Suppressor macrophage (primary cell): Measurements from ENCODE around the gene PRICKLE3.

Experiments used
- DNase-seq, 4 experiments: peaks; one replicate each; pipeline ENCODE4 v3.0.0-alpha.2; 2020 to 2022

Gene PRICKLE3

GRCh38 chrX:49206543-49206942 lies 20.4 kb upstream of the PRICKLE3 start:
- DNase-seq: no peak

GRCh38 chrX:49205443-49205842 lies 19.3 kb upstream of the PRICKLE3 start:
- DNase-seq: no peak

DNA sequence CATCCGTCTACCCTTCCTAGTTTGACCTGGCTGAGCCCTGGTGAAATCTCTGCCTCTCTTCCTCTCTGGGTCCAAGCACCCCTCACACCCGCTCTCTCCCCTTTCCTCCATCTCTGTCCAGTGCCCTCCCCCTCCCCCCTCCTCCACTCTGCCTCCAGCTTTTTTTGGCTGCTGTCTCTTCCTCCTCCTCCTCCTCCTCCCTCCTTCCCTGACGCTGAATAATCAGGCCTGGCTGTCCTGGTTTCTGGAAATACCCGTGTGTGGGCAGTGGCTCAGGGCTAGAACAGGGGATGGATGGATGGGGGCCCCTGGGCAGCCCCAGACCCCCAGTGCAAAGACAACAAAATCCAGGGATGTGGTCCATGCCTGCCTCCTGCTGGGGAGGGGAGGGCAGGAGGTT lies 18.5 kb upstream of the PRICKLE3 start:
- no peak for DNase-seq

GRCh38 chrX:49204017-49204416 lies 17.8 kb upstream of the PRICKLE3 start:
- DNase-seq: no peak

GRCh38 chrX:49203536-49203935 lies 17.4 kb upstream of the PRICKLE3 start:
- DNase-seq: no peak

DNA sequence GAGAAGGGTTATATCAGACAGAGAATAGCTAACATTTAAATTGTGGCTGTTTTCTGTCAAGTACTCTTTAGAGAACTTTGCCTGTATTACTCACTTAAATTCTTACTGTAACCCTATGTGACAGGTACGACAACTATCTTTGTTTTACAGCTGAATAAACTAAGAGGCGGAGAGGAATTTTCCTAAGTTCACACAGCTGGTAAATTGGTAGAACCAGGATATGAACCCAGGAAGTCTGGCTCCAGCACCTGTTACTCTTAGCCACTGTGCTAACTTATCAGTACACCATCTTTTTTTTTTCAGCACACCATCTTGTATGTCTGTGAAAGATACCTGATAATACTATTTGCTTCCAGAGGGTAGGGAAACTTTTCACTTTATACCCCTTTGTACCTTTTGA lies 15.8 kb upstream of the PRICKLE3 start:
- no peak for DNase-seq

DNA sequence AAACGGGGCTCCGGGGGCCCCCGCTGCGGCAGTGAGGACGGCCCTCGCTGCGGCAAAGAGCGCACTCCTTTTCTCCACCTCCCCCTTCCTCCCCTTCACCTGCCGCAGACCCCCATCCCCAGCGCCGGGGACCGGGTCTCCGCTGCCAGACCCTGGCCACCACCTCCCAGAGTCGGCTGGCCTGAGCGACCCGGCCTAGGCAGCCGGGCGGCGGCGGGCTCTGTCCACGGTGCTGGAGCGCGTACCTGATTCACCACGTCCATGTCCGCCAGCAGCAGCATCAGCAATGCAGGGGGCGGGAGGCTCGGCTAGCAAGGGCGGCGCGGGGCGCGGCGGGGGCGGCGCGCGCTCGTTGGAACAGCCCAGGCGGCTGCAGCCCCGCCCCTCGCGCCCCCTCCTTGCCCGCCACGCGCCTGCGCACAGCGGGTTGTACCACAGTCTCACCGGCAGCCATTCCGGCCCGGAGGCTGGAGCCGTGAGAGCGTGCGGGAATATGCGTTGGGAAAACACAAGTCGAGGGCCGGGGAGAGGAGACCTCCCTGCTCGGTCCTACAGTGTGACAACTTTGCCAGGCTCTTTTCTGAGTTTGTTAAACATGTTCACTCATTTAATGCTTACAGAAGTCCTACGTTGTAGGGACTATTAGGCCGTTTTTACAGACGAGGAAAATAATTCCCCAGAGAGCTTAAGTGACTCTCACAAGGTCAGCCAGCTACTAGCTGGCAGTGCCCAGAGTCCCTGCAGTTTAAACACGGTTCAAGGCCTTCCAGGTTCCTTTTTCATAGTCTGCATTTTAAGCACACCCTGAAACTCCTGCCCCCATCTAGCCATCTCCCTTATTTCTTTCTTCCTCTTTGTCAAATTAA lies 14.0 kb upstream of the PRICKLE3 start, which contains the start of gene SYP:
Gene SYP, minus strand, starts transcription at position 288 of the 866 bp plus-strand sequence. Its CDS starts 7 bp downstream, at position 281.
- DNase-seq: peak; percentile 85 to 92 (median 88)

- DNase-seq: no peak
Observed at GRCh38 chrX:49199315-49199595, 13.1 kb upstream of the PRICKLE3 start.

DNA sequence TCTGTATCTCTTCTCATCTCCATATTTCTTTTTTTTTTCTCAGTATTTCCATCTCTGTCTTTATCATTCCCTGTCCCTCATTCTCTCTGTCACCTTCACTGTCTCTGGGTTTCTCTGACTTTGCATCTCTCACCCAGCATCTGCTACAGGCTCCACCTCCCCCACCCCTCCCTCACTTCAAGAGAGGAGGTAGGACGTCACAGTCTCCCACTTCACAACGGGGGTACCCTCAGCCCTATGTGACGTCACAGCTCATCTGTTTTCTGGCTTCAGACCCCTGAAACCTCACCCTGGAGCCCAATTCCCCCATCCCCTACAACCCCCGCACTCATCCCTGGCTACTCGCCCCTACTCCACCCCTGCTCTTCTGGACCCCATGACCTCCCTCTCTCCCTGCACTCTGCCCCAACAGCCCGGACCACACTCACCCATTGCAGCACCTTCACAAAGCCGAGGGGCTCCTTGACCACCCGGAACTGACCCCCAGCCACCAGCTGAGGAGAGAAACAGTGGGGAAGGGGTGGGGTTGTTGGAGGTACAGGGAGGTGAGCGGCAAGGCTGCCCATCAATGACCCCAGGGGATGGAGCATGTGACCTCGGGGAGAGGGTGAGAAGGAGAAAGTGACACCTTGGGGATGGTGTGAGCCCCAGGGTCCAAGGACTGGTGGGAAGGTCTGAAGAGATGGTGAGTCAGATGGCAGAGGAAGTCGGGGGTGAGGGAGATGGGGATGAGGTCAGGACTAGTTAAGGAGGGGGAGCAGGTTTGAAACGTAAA lies 12.6 kb upstream of the PRICKLE3 start:
- DNase-seq: no peak

- DNase-seq: no peak
Observed at GRCh38 chrX:49197543-49198087, 11.4 kb upstream of the PRICKLE3 start.

DNA sequence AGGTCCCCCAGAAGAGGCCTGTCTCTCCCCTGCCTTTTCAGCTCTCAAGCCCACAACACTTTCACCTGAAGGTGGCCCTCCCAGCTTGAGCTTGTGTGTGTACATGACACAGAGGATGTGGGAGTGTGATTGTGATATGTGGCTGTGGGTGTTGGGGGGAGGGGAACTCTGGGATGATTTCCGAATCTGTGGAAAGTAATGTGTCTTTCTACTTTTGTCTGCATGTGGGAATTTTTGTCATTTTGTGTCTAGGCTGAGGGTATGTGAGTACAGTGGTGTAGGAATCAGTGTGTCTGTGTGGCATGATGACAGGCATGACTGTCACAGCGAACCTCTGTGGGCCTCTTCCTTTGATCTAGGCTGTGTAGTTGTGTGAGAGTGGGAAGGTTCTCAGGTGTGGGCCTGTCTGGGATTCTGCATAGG lies 7.4 kb upstream of the PRICKLE3 start:
- DNase-seq: no peak

DNA sequence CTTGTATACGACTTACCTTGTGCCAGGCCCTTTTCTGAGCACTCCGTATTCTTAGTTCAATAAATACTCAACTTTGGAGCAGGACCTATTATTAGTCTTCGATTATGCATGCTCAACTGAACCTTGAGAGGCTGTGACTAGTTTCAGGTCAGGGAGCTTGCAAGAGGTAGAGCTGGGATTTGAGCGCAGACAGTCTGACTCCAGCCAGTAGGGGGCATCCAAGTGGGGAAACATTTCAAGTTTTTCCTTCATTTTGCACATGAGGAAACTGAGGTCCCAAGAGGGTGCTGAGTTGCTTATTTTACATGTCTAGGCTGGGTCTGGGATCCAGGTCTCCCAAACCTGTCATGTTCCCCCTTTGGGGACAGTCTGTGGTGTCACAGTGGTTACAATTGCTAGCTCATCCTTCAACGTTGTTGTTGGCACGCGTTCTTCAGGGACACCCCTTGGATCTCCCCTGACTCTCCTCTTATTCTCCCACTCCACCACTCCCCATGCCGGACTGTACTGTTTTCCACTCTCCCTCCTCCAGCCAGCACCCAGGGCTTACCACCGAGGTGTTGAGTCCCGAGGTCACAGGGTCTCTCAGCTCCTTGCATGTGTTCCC lies 6.7 kb upstream of the PRICKLE3 start:
- peak in 3 of 4 experiments; percentile 34 to 59 (median 54) for DNase-seq

DNA sequence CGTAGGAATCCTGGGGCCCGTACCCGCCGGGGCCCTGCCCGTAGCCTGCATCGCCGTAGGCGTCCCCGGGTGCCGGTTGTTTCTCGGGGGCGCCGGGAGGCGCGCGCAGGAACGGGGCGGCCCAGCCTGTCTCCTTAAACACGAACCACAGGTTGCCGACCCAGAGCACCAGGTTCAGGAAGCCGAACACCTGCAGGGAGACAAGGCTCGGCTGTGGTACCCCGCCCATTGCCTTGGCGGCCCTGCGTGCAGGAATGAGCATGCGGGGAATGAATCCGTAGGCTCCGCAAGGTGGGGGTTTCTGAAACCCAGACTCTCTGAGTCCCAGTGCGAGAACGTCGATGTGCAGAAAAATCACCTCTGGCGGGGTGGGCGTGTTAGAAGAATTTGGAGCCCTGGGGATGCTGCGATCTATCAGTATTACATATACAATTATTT lies 5.4 kb upstream of the PRICKLE3 start:
- no peak for DNase-seq

DNA sequence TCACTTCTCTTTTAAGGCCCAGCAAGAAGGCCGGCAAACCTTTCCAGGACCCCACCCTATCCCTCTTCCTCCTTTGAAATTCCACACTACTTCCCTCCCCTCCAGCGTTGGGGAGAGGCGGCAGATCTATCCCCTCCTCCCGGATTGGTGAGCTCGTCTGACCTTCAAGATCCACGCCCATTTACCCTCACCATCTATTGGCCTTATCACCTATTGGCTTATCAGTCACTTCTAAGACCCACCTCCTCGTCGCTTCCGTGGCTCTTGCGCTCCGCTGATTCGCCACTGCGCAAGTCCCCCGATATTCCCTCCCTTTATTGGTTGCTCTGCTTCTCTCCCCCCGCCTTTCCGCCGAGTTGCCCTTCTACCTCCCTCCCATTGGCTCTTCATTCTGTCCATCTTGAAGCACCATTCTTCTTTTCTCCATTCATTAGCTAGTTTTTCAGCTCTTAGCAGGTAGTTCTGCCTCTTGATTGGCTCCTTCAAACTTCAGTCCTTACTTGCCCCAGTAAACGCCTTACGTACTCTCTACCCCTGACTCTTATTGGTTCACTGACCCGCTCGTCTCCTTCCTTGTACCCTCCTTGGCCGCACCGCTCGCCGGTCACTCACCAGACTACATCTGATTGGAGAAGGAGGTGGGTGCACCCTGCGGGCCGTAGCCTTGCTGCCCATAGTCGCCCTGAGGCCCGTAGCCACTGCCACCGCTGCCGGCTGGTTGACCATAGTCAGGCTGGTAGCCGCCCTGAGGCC lies 4.8 kb upstream of the PRICKLE3 start:
- DNase-seq: peak; percentile 91 to 98 (median 94)

DNA sequence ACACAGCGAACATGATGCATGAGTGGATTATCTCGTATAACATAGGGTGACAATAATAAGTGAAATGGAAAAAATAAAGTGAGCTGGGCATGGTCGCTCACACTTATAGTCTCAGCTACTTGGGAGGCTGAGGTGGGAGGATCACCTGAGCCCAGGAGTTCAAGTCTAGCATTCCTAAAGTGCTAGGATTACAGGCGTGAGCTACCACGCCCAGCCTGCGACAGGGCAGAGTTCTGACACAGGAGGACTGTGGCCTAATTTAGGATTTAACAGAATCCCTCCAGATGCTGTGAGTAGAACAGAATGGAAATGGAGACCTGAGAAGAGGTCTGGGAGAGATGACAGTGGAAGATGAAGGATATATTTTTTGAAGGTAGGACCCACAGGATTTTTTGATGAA lies 3.4 kb upstream of the PRICKLE3 start:
- no peak for DNase-seq

GRCh38 chrX:49188468-49189076 lies 2.4 kb upstream of the PRICKLE3 start:
- DNase-seq: peak in 1 of 4 experiments; percentile 25

DNA sequence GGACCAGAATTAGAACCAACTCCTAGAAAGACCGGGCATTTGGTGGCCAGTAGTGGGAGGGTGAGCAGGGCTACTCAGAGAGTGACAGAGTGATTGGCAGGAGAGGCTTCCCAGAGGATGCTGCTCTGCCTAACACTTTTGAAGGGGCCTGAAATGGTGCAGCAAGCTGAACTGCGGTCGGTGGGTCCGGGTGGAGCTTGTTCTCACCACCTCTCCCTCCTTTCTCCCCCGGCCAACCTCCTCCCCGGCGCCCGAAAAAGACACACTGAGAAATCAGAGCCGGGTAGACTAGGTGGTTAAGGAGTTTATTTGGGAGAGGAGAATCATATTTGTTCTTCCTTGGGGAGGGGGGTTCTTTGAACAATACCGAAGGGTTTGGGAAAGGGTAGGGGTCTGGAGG lies 1.4 kb upstream of the PRICKLE3 start:
- DNase-seq: no peak

DNA sequence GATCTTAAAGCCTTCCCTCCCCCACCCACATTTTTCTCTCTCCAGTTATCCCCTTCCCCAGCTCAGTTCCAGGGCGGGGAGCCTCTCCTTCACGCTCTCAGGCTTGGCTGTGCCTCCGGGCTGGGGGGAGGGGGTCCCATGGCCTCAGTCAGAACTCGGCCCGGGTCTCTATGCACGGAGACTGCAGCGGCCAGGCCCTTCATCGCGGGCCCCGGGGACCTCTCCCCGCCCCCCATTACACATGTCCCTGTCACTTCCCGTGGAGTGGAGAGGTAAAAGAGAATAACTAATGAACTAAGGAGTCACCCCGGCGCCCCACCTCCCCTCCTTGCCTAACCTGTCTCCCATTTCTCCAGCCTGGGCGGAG lies 838 bp upstream of the PRICKLE3 start:
- no peak for DNase-seq

- peak; percentile 31 to 68 (median 54) for DNase-seq
Observed at GRCh38 chrX:49184294-49185281, 1.6 kb downstream of the PRICKLE3 start.

DNA sequence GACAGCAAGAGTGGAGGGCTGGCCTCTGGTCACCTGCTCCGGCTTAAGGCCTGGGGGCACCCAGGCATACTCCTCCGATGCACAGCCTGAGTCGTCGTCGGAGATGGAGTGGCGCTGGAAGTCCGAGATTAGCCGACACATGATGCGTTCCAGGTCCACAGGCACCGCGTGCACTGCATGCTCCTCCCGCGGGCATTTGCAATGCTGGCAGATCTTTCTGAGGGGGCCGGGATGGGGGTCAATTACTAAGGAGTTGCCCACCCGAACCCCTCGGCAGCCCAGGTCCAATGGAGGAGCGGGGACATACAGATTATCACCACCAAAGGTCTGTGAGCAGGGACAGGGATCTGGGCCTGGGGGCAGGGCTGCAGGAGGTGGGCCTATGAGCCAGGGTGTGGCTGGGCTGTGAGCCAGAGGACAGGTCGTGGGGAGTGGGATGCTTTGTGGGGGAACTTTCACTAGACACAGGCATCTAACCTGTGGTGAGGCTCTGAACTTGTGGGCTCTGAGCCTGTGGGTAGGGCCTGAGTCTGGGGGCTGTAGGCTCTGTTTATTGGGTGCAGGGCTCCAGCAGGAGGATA lies 2.4 kb downstream of the PRICKLE3 start:
- DNase-seq: no peak
